H1 (cell line): ENCODE data around the gene AGO3. TPM values are rescaled to one million over a fixed set of nuclear protein-coding genes. Genes with fewer than 3 reads are reported as not detected.

Experiments used
- ATF2 ChIP-seq: IDR thresholded peaks from 2 replicates; pipeline ENCODE4 v1.6.1; 2012; ENCODE audit warnings: low read length, inconsistent platforms
- ATF3 ChIP-seq: IDR thresholded peaks from 2 replicates; pipeline ENCODE4 v1.6.1; 2011; ENCODE audit warnings: low read depth, mild to moderate bottlenecking, low read length; ENCODE audit not compliant: insufficient read depth
- BRCA1 ChIP-seq: IDR thresholded peaks from 2 replicates; pipeline ENCODE4 v1.6.1; 2012; ENCODE audit warnings: low read depth, low read length, improper control_type of control experiment
- CBX8 ChIP-seq: fragments of 300-800, 300-1000 bp; sonication (generic); IDR thresholded peaks from 2 replicates; pipeline ENCODE4 v1.7.1; 2016; ENCODE audit warnings: low read depth, low read length, borderline replicate concordance
- E2F6 ChIP-seq: IDR thresholded peaks from 2 replicates; pipeline ENCODE4 v1.6.1; 2012; ENCODE audit warnings: inconsistent platforms
- KDM4A ChIP-seq: IDR thresholded peaks from one replicate; pipeline ENCODE4 v1.7.1; 2012; ENCODE audit warnings: low read depth, mild to moderate bottlenecking, moderate library complexity, low read length, inconsistent platforms; ENCODE audit not compliant: severe bottlenecking
- KDM5A ChIP-seq: fragments of 200-600 bp; IDR thresholded peaks from 2 replicates; pipeline ENCODE4 v1.7.1; 2012; ENCODE audit warnings: mild to moderate bottlenecking, low read length, inconsistent platforms, mixed read lengths
- MAFK ChIP-seq: IDR thresholded peaks from 2 replicates; pipeline ENCODE4 v1.6.1; 2012; ENCODE audit warnings: low read depth, mild to moderate bottlenecking, improper control_type of control experiment, low read length
- MAX ChIP-seq: IDR thresholded peaks from 2 replicates; pipeline ENCODE4 v1.6.1; 2012; ENCODE audit warnings: inconsistent platforms
- POLR2A ChIP-seq, 2 experiments: IDR thresholded peaks; 1 replicate in 1 of 2; 2 replicates in 1 of 2; pipeline ENCODE4 v1.6.1; 2011; ENCODE audit warnings: low read depth in 2 of 2, low read length in 2 of 2, mild to moderate bottlenecking in 2 of 2; ENCODE audit errors: control extremely low read depth in 1 of 2
- RAD21 ChIP-seq, 2 experiments: IDR thresholded peaks in 1 of 2; conservative IDR thresholded peaks in 1 of 2; 2 replicates each; pipeline ENCODE4 v1.6.1; 2011; ENCODE audit warnings: low read depth in 2 of 2, low read length in 2 of 2, improper control_type of control experiment in 1 of 2, inconsistent platforms in 1 of 2, mild to moderate bottlenecking in 1 of 2, moderate library complexity in 1 of 2
- RBBP5 ChIP-seq: IDR thresholded peaks from 2 replicates; pipeline ENCODE4 v1.7.1; 2012; ENCODE audit warnings: low read depth, mild to moderate bottlenecking, inconsistent platforms, low read length, moderate library complexity, borderline replicate concordance
- RNF2 ChIP-seq: fragments of 200-900, 300-1000 bp; sonication (generic); IDR thresholded peaks from 2 replicates; pipeline ENCODE4 v1.7.1; 2016; ENCODE audit warnings: borderline replicate concordance, low read depth, mild to moderate bottlenecking, antibody characterized with exemption, low read length; ENCODE audit not compliant: poor library complexity, severe bottlenecking; ENCODE audit errors: missing control alignments
- SAP30 ChIP-seq: fragments of 300-600 bp; sonication (generic); IDR thresholded peaks from 2 replicates; pipeline ENCODE4 v1.7.1; 2012; ENCODE audit warnings: low read length, moderate library complexity, mild to moderate bottlenecking, inconsistent platforms; ENCODE audit not compliant: insufficient read depth, insufficient replicate concordance
- SP1 ChIP-seq: IDR thresholded peaks from 2 replicates; pipeline ENCODE4 v1.6.1; 2011; ENCODE audit warnings: low read depth, low read length
- SP4 ChIP-seq: IDR thresholded peaks from 2 replicates; pipeline ENCODE4 v1.6.1; 2012; ENCODE audit warnings: low read length, inconsistent platforms
- SUZ12 ChIP-seq: fragments of 200-600 bp; sonication (generic); IDR thresholded peaks from 2 replicates; pipeline ENCODE4 v1.6.1; 2012; ENCODE audit warnings: mild to moderate bottlenecking, inconsistent platforms, low read length, moderate library complexity, mixed read lengths
- TAF7 ChIP-seq: optimal IDR thresholded peaks from 2 replicates; pipeline ENCODE3; 2011; ENCODE audit warnings: low read depth, mild to moderate bottlenecking, inconsistent platforms, low read length, moderate library complexity, borderline replicate concordance
- USF2 ChIP-seq: IDR thresholded peaks from 2 replicates; pipeline ENCODE4 v1.6.1; 2011; ENCODE audit warnings: low read length, improper control_type of control experiment
- polyA plus RNA-seq, 7 experiments: library from polyadenylated mRNA; depleted of rRNA in 3 of 7; stranded (reverse) in 5 of 7; unstranded in 2 of 7; fragments of >200 nt in 5 of 7; fragments of 200-250 nt in 2 of 7; gene quantifications; 1 replicate in 5 of 7; 2 replicates in 1 of 7; 4 replicates in 1 of 7; pipeline versions ENCODE4 v1.2.1 to v1.2.3, GENCODE V29; 2011 to 2013; ENCODE audit warnings: missing spikeins in 2 of 7, mixed read lengths in 2 of 7
- total RNA-seq: library from RNA; stranded (reverse); fragmentation: NEBNext Ultra II Directional; extraction: Animal tissue kit (Norgen Biotek cat#: 25700); gene quantifications from 2 replicates; pipeline ENCODE4 v1.2.1, GENCODE V29; 2021

Gene AGO3
- total and polyA plus RNA-seq, 2 of the 8 experiments (the other 6 are each of a cell fraction or from before 2014, with no cell fraction given): 10.7 to 26.4 TPM

- TF ChIP-seq USF2: no peak
- TF ChIP-seq SP1: peak; percentile 28; the same call in 1 of the 2 replicates
- TF ChIP-seq RAD21 (IDR thresholded peaks at IDR 0.05 in 1 of 2, conservative IDR thresholded peaks at IDR 0.05 in 1 of 2; ENCODE audit: low read depth in 2 of 2, low read length in 2 of 2): peak; percentile 31 to 53; a peak in 3 of 4 replicates
- TF ChIP-seq KDM5A: no peak
- no peak for TF ChIP-seq BRCA1
- TF ChIP-seq ATF2: no peak
- TF ChIP-seq SP4: no peak
- TF ChIP-seq MAFK: no peak
- TF ChIP-seq CBX8: no peak
- no peak for TF ChIP-seq E2F6
- TF ChIP-seq MAX: no peak
- TF ChIP-seq POLR2A (IDR thresholded peaks at IDR 0.05; ENCODE audit: control extremely low read depth in 1 of 2, low read depth in 2 of 2, low read length in 2 of 2): peak in 1 of 2 experiments; percentile 47; a peak in 1 of 3 replicates
- TF ChIP-seq SAP30: peak; percentile 90
- TF ChIP-seq RBBP5: peak; percentile 72; the same call in 1 of the 2 replicates
- no peak for TF ChIP-seq RNF2
- TF ChIP-seq KDM4A: peak; percentile 64
- peak; percentile 60 for TF ChIP-seq TAF7
- no peak for TF ChIP-seq SUZ12
- TF ChIP-seq ATF3: no peak
Measured at GRCh38 chr1:35882945-35883634, 47.8 kb upstream of the AGO3 start, which contains the start of gene AGO1 (continued).
